T-helper 9 cell (primary cell): ENCODE data around the gene PANX3.

Source experiments
- DNase-seq: peaks from one replicate; pipeline ENCODE4 v3.0.0-alpha.2; 2020

The PANX3 gene

DNA sequence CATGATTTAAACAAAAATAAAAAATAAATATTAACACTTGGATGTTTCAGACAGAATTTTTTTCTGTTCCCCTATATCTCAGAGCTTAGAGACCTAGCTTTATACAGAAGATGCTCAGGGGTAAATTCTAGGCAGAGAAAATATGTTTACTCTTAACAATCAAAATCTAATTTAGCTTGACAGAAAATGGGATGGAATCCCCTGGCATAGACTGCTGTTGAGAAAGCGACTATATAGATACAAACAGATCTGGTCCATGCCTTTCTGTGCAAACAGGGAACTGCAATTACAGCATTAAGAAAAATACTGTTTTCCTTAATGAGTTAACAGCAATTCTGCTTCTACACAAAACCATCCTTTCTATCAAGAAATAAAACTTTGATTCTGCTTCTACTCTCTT lies 47.8 kb downstream of the PANX3 start:
- no peak for DNase-seq

DNA sequence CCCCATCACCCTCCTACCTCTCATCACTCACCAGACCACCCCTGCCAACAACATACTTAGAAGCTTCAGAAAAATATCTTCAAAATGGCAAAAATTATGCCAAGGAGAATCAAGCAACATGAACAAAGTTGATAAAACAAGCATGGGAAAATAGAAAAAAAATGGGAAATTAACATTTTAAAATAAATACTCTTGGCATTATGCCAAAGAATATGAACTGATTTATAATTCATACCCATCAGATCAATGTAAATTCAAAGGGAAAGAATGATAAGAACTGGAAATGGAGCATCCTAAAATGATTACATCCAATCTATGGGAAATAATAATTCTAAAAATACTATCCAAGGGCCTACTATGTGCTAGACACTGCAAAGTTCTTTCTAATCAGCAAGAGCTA lies 50.3 kb downstream of the PANX3 start:
- DNase-seq: no peak

DNA sequence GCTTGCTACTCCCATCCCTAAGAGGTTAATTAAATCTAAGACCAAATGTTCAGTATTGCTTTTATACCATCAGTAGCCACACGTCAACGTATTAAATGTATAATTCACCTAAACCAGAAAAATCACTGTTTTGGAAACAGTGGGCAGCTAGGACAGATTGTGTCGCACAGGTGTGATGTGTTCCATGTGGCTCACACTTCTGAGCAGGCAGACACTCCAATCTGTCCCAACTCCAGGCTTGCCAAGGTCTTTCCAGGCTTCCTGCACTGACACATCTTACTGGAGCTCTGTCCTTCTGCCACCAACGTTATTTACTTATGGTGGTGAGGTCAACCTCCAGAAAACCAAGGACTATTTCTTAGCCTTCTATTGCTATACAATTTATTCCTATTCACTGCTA lies 50.9 kb downstream of the PANX3 start:
- DNase-seq: no peak

DNA sequence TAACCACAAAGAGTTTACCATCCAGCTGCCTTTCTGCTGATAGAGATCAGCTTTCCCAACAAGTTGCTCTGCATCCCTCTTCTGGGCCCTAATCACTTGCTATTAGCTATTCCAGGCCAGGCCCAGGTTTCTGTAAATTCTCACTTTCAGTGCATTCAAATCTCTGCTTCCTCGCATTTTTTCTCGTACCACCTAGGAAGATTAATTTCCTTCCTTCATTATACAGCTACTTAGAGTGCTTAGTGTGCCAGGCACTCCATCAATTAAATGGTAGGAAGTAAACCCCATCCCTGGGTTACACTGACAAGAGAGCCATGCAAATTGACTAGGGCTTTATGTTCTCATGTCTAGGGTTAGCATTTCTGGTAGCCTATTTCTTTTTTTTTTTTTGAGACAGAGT lies 52.6 kb downstream of the PANX3 start:
- no peak for DNase-seq

DNA sequence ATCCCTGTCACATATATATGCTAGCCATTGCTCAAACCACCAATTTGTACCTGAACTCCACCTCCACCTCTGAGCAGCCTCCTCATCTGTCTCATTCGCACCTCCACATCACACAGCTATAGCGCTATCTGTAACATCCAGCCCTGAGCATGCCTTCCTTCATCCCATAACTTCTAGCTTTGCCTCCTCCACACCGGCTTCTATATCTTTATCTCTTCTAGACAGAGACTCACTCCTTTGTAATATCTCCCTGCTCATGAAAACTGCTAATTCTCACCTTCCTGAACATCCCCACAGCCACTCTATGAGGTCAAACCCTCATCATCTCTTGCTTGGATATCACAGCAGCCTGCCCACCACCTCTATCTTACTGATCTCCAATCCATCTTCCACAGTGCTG lies 56.4 kb downstream of the PANX3 start:
- DNase-seq: no peak

DNA sequence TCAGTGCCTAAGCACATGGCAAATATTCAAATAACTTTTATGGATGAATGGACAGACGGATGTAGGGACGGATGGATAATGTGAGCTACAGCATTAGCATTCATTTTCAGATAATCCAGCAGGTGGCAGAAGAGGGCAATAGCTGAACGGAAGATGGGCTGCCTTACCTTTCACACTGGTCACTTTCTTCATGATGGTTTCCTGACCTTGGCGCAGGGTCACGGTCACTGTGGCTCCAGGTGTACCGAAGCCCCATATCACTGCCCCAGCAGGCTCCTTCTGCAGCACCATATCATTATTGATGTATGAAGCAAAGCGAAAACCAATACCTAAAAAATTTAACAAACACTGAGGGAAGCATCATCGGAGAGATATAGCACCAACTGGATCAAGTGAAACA lies 58.0 kb downstream of the PANX3 start:
- DNase-seq: peak; percentile 15
